Suppressor macrophage treated with lipopolysaccharide for 4 hours (primary cell): ENCODE measurements around the gene TSBP1.
"Not testable (repeated sequence)": the region's sequence is repeated elsewhere in the genome, so short reads cannot be mapped to it uniquely, and the experiment has no call there.

Experiments used
- DNase-seq: peaks from one replicate; pipeline ENCODE4 v3.0.0-alpha.2; 2020

The TSBP1 gene

GRCh38 chr6:32371229-32371628, 474 bp downstream of the TSBP1 start:
- DNase-seq, result no peak

GRCh38 chr6:32370505-32370904, 1.2 kb downstream of the TSBP1 start:
- DNase-seq, result no peak

- peak; percentile 67 for DNase-seq
These were observed 2.0 kb downstream of the TSBP1 start for GRCh38 chr6:32369660-32370059.

GRCh38 chr6:32367644-32368043, 4.1 kb downstream of the TSBP1 start:
- no peak for DNase-seq

GRCh38 chr6:32359225-32359624, 12.5 kb downstream of the TSBP1 start:
- not testable (repeated sequence) for DNase-seq

DNA sequence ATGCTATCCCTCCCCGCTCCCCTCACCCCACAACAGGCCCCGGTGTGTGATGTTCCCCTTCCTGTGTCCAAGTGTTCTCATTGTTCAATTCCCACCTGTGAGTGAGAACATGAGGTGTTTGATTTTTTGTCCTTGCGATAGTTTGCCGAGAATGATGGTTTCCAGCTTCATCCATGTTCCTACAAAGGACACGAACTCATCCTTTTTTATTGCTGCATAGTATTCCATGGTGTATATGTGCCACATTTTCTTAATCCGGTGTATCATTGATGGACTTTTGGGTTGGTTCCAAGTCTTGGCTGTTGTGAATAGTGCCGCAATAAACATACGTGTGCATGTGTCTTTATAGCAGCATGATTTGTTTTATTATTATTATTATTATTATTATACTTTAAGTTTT, 13.2 kb downstream of the TSBP1 start:
- DNase-seq, result not testable (repeated sequence)

DNA sequence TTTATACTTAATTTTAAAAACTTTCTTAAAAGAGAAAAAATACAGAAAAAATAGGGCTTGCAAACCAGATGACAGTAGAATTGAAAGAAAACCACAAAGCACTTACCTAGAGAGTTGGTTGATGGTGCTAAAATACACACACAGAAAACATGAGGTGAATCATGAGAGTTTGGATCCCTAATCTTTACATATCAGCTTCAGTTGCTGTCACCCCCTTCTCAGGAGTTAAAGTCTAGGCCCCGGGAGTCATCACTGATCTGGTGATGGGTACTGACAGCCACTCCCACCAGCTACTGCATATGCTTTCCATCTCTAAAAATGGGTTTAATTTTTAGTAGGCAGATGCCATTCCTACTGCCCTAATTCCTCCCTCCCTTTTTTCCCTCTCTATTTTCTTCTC, 16.7 kb downstream of the TSBP1 start:
- no peak for DNase-seq

GRCh38 chr6:32353348-32353747, 18.4 kb downstream of the TSBP1 start:
- no peak for DNase-seq

- no peak for DNase-seq
These were observed 31.5 kb downstream of the TSBP1 start for GRCh38 chr6:32340242-32340641.

GRCh38 chr6:32337186-32337805, 34.4 kb downstream of the TSBP1 start:
- no peak for DNase-seq

DNA sequence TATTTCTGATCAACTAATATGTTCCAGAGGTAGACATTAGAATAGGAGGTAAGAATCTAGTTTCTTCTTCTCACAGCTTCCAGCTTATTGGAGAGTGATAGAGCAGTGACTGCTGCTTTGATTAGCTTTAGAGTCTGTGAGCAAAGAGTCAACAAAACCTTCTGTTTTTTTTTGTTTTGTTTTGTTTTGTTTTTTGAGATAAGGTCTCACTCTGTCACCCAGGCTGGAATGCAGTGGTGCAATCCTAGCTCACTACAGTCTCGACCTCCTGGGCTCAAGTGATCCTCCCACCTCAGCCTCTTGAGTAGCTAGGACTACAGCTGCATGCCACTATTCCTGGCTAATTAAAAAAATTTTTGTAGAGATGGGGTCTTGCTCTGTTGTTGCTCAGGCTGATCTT, 39.3 kb downstream of the TSBP1 start:
- DNase-seq, result no peak

DNA sequence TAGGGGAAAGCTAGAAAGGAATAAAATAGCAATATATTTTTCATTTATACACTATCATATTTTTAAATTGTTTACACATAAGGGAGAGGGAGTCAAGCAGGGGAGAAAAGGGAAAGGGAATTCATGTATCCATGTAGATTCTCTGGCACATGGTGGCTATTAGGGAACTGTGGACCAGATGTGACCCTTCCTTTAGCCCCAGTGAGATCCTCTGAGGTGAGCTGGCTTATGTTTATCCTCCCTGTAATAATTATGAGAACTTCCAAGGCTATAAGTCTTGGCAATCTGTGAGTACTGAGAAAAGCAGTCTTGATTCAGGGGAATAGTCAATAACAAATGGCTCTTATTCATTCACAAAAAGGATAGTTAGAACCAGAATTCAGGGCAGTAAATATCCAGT, 42.6 kb downstream of the TSBP1 start:
- DNase-seq, result no peak

DNA sequence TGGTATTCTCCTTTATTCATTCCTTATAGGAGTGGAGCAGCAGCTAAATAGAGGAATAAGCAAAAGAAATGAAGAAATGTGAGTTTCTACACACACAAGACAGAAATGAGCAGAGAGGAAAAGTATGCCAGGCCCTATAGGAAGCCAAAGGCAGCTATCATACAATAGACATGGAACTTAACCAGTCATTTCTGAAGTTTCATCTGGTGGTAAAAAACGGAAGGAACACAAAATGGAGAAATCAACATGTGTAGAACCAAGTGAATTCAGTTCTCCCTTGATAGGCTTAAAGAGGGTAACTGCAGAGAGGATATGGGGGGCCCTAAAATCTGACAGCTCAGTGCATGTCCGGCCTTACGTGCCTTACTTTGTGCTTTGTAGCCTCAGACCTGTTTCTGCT, 44.6 kb downstream of the TSBP1 start:
- DNase-seq, result peak; percentile 71

- DNase-seq, result no peak
These were observed 53.2 kb downstream of the TSBP1 start for GRCh38 chr6:32318501-32318900.

DNA sequence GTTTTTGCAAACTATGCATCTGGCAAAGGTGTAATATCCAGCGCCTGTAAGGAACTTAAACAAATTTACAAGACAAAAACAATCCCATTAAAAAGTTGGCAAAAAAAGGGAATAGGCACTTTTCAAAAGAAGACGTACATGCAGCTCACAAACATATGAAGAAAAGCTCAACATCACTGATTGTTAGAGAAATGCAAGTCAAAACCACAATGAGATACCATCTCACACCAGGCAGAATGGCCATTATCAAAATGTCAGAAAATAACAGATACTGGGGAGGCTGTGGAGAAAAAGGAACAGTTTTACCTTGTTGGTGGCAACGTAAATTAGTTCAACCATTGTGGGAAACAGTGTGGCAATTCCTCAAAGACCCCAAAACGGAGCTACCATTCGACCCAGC, 54.2 kb downstream of the TSBP1 start:
- no peak for DNase-seq

GRCh38 chr6:32313964-32314363, 57.7 kb downstream of the TSBP1 start:
- DNase-seq, result no peak

DNA sequence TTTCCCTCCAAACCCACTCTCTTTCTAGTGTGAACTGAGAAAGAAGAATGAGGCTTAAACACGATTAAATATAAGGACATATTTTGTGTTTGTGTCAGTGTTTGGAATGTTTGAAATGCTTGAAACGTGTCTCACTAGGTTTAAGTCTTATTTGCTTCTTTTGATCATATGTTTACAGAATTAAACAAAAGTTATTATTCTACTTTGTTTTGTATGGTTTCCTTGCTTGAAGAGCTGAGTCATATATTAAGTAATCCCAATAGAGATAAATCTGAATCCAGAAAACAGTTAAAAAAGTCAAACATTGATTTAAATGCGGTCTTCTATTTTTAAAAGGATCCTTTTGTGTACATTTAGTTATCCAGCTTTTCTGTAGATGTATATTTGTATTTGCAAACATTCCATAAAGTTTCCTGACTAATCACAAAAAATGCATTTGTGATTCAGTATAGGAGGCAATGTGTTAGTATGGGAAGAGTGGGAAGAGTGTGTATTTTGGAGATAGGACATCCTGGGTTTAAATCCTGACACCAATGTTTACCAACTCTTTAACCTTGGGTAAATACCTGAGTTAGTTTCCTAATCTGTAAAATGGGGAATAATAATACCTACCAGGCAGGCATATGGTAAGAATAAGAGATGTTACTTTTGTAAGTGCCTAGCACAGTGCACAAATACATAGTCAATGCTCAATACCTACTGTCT, 72.9 kb downstream of the TSBP1 start:
- DNase-seq, result no peak

GRCh38 chr6:32294980-32295379, 76.7 kb downstream of the TSBP1 start:
- DNase-seq, result not testable (repeated sequence)

DNA sequence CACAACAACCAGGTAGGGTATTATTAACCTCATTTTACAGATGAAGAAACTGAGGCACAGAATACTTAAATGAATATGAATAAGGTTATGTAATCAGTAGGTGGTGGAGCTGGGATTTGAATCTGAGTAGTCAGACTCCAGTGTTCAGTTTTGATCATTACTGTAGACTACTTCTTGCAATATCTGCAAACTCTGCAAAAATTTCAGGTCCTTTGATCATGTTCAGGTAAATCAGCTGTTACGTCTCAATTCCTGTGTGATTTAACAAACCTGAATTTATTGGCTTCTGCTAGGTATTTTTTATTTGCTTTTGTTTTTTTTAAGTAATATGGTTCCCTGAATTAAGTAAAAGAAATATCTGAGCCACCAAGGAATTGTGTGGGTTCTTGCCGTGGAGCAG, 77.1 kb downstream of the TSBP1 start:
- no peak for DNase-seq

GRCh38 chr6:32293695-32294094, 78.0 kb downstream of the TSBP1 start:
- no peak for DNase-seq

DNA sequence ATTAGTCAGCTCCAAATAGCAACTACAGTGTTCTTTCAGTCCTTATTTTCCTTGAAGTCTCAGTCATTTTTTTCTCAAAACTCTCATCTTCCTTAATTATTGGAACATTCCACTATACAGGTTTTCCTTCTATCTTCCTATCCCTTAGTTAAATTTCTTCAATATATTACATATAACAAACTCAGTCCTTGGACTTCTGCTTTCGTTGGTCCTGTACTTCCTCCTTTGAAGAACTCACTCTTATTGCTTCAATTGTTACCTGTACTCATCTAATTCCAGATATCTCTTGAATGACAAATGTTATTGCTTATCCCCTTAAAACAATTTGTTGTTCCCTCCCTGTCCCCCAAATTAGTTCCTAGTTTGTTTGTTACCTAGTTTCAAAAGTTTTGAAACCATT, 80.2 kb downstream of the TSBP1 start:
- DNase-seq, result peak; percentile 10

GRCh38 chr6:32290886-32291450, 80.7 kb downstream of the TSBP1 start:
- no peak for DNase-seq

DNA sequence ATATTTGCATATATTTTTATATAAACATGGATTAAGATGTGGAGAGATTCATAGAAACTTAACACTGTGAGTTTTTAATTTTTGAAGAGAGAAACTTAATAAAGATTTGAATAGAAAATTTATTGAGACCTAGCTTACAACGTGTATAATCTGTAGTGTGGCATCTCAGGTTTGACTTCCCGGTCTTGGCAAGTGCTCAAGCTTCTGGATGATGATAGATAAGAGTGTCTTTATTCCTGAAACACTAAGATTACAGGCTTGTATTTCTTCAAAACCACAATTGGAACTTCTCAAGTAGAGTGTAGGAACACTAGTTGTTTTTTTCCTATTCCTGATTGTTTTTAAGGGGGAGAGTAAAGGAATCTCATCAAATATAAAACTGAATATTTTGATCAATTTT, 83.3 kb downstream of the TSBP1 start:
- DNase-seq, result no peak

- not testable (repeated sequence) for DNase-seq
These were observed 97.7 kb downstream of the TSBP1 start for GRCh38 chr6:32273801-32274577.
